ENCODE measurements around the gene SBF1.

The SBF1 gene

DNA sequence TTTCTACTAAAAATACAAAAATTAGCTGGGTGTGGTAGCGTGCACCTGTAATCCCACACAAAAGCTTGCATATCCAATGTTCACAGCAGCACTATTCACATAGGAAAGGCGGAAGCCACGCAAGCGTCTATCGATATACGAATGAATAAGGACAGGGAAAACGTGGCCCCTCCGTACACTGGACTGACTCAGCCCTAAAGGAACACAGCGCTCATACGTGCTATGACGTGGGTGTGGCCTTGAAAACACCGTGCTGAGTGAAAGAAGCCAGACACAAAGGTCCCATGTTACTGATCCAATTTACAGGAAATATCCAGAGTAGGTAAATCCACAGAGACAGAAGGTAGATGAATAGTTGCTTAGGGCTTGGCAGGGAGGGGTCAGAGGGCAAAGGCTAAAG, 25.6 kb upstream of the SBF1 start:
- DNase-seq (ENCODE audit: low read depth) = no peak
- H3K4me3 ChIP-seq (ENCODE audit: low read length) = no peak overlapping the region
- TF ChIP-seq, protein P1, sequence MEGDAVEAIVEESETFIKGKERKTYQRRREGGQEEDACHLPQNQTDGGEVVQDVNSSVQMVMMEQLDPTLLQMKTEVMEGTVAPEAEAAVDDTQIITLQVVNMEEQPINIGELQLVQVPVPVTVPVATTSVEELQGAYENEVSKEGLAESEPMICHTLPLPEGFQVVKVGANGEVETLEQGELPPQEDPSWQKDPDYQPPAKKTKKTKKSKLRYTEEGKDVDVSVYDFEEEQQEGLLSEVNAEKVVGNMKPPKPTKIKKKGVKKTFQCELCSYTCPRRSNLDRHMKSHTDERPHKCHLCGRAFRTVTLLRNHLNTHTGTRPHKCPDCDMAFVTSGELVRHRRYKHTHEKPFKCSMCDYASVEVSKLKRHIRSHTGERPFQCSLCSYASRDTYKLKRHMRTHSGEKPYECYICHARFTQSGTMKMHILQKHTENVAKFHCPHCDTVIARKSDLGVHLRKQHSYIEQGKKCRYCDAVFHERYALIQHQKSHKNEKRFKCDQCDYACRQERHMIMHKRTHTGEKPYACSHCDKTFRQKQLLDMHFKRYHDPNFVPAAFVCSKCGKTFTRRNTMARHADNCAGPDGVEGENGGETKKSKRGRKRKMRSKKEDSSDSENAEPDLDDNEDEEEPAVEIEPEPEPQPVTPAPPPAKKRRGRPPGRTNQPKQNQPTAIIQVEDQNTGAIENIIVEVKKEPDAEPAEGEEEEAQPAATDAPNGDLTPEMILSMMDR (IDR thresholded peaks at IDR 0.05; ENCODE audit: insufficient read depth, low read depth, low read length, missing control alignments) = no peak

DNA sequence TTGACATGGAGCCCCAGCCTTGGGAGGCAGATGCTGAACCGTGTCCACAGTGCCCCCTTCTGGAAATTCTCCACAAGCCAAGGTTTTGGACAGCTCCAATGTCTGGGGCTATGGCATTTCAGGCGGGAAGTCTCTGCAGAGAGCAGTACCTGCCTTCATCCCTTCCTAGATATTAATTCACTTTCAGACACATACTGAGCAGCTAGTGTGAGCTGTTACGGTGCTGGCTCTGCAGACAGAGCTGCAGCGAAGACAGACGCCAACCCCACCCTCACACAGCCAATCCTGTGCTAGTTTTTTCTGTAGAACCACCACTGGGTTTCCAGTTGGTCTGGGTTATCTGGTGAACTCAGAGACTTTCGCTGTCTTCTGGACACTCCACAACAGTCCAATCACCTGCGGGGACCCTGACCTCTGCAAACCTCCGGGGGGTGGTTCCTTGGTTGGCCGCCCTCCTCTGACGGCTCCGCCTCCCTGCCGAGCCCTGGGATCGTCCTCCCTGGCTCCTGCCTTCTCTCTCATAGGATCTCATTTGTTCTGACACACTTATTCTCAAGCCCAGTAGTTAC, 23.6 kb upstream of the SBF1 start:
- no peak overlapping the region for H3K4me3 ChIP-seq (ENCODE audit: low read length)
- peak; percentile 73 for DNase-seq (ENCODE audit: low read depth)
- TF ChIP-seq, protein P1 (IDR thresholded peaks at IDR 0.05; ENCODE audit: insufficient read depth, low read depth, low read length, missing control alignments) = peak; percentile 76

DNA sequence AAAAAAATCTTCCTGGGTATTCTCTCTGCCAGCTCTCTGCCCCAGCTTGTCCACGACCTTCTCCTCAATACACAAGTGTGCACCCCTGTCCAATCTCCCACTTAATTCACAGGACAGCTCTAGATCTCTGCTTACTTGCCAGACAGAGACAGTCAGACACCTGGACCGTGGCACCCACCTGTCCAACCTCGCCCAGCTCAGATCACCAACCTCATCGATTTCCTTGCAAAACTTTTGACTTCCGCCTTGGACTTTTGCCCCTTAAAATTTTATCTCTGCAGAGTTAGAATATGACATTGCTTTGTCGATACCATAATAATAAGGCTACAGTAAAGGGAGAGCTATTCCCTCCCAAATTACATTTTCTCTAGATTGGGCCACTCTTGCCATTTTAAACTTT, 22.3 kb upstream of the SBF1 start:
- no peak for DNase-seq (ENCODE audit: low read depth)
- TF ChIP-seq, protein P1 (IDR thresholded peaks at IDR 0.05; ENCODE audit: insufficient read depth, low read depth, low read length, missing control alignments) = no peak
- no peak overlapping the region for H3K4me3 ChIP-seq (ENCODE audit: low read length)

DNA sequence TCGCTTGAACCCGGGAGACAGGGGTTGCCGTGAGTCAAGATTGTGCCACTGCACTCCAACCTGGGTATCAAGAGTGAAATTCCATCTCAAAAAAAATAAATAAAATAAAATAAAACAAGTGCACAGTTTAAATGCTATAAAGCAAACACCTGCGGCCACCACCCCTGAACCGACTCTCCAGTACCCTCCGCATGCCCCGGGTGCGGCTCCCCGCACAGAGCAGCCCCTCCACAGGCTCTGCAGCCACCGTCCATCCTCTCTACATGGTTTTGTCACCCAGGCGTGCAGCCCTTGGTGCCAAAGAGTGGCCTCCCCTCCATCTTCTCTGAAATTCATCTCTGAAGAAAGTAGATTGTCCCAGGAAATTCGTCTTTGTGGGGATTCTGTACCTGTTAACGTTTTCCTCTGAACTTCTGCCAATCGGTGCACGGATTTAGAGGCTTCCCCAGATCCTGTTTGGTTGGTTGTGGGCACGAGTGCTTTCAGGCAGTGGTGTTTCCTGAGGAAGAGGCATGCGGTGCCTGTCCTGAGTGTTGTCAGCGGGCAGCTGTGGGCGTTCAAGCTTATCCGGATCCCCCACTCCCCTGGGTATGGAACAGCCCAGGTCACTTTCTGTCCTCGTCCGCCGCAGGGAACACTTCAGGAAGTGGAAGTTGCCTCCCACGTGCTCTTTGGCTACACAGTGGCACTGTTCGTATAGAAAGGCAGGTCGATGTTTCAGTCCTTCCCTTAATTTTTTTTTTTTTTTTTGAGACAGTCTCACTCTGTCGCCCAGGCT, 15.9 kb upstream of the SBF1 start:
- TF ChIP-seq, protein P1 (IDR thresholded peaks at IDR 0.05; ENCODE audit: insufficient read depth, low read depth, low read length, missing control alignments) = no peak
- no peak for DNase-seq (ENCODE audit: low read depth)
- H3K4me3 ChIP-seq (ENCODE audit: low read length) = no peak overlapping the region

DNA sequence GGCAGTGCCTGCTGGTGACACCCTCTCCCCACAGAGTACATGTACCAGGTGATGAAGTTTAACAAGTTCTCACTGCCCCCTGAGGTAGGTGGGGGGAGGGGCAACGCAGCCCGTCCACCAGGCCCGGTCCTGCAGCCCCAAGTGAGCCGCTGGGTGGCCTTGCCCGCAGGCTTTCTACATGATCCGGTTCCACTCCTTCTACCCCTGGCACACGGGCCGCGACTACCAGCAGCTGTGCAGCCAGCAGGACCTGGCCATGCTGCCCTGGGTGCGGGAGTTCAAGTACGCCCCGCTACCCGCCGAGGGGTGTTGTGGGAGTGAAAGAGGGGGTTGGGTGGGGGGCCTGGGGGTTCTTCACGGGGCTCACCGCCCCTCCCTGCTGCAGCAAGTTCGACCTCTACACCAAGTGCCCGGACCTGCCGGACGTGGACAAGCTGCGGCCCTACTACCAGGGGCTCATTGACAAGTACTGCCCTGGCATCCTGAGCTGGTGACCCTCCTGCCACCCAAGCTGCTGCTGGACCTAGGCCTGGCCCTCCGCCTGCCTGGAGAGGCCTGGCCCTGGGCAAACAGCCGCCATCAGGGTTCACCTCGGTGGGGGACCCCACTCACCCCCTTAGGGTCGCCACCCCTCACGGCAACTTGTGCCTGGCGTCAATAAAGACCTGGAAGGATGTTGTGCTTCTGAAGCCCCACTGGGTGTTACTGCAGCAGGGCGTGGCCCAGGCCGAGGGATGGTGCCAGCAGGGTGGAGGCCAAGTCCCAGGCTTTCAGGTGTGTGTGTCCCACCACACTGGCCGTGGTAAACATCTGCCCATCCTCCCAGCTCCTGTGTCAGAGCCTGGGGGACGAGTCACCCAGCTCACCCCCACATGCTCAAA, 14.8 kb upstream of the SBF1 start:
- TF ChIP-seq, protein P1 (IDR thresholded peaks at IDR 0.05; ENCODE audit: insufficient read depth, low read depth, low read length, missing control alignments) = no peak
- H3K4me3 ChIP-seq (ENCODE audit: low read length) = no peak overlapping the region
- DNase-seq (ENCODE audit: low read depth) = no peak

DNA sequence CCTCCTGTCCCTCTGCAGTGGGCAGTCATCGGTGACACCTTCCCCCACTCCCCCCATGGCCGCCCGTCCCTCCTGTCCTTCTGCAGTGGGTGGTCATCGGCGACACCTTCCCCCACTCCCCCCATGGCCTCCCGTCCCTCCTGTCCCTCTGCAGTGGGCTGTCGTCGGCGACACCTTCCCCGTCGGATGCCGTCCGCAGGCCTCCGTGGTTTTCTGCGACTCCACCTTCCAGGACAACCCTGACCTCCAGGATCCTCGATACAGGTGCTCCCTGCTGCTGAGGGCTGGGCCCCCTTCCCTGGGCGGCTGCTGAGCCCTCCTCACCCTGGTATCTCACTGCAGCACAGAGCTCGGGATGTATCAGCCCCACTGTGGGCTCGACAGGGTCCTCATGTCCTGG, 14.1 kb upstream of the SBF1 start:
- H3K4me3 ChIP-seq (ENCODE audit: low read length) = no peak overlapping the region
- DNase-seq (ENCODE audit: low read depth) = no peak
- TF ChIP-seq, protein P1 (IDR thresholded peaks at IDR 0.05; ENCODE audit: insufficient read depth, low read depth, low read length, missing control alignments) = no peak

Data from epithelial cell of esophagus (primary cell).